ENCODE data around the gene NTN4.
A peak's percentile ranks its signal among the peaks of the same experiment; 100 is the strongest.

GRCh38 chr12:95805864-95806671, 15.5 kb upstream of the NTN4 start:
- TF ChIP-seq CTCF (IDR thresholded peaks at IDR 0.05) (no peak), POLR2AphosphoS5 (IDR thresholded peaks at IDR 0.05) (peak; percentile 17), POLR2A (IDR thresholded peaks at IDR 0.05) (no peak)

All from prostate gland (tissue), 2 donors.